GM12878 (cell line): ENCODE data around the gene WWC2.

Source experiments
- ESRRA ChIP-seq: IDR thresholded peaks from 2 replicates; pipeline ENCODE4 v1.6.1; 2012; ENCODE audit warnings: mild to moderate bottlenecking, low read length, improper control_type of control experiment
- KDM1A ChIP-seq: fragments of 200-600 bp; sonication (generic); IDR thresholded peaks from 2 replicates; pipeline ENCODE4 v1.6.1; 2016; ENCODE audit warnings: borderline replicate concordance
- POLR2A ChIP-seq: IDR thresholded peaks from 2 replicates; pipeline ENCODE4 v1.6.1; 2011; ENCODE audit warnings: low read depth, mild to moderate bottlenecking, low read length
- RAD51 ChIP-seq: fragments of 450-650 bp; IDR thresholded peaks from 2 replicates; pipeline ENCODE4 v1.6.1; 2016; ENCODE audit warnings: moderate library complexity, mild to moderate bottlenecking, inconsistent platforms
- RB1 ChIP-seq: fragments of 450-650 bp; formaldehyde crosslinking; IDR thresholded peaks from 2 replicates; pipeline ENCODE4 v1.6.1; 2017; ENCODE audit warnings: mild to moderate bottlenecking, borderline replicate concordance
- SRF ChIP-seq, 2 experiments: IDR thresholded peaks; 2 replicates each; pipeline ENCODE4 v1.6.1; 2011; ENCODE audit warnings: low read depth in 2 of 2, low read length in 2 of 2, mild to moderate bottlenecking in 1 of 2, moderate library complexity in 1 of 2
- ZNF274 ChIP-seq: IDR thresholded peaks from one replicate; pipeline ENCODE4 v1.8.0; 2011; ENCODE audit not compliant: insufficient read length, insufficient read depth
- TF ChIP-seq, protein P1 (sequence below), 3 experiments: IDR thresholded peaks in 2 of 3; conservative IDR thresholded peaks in 1 of 3; 2 replicates each; pipeline ENCODE4 v1.5.1; 2011; ENCODE audit warnings: low read depth in 3 of 3, low read length in 3 of 3, mild to moderate bottlenecking in 3 of 3, control low read depth in 2 of 3, moderate library complexity in 2 of 3, inconsistent platforms in 1 of 3, mixed read lengths in 1 of 3; ENCODE audit not compliant: control insufficient read depth in 2 of 3, insufficient read depth in 1 of 3; ENCODE audit errors: extremely low read depth in 1 of 3
- TF ChIP-seq, protein P2 (sequence below): IDR thresholded peaks from 2 replicates; pipeline ENCODE4 v1.6.1; 2012; ENCODE audit warnings: mild to moderate bottlenecking, low read depth, low read length
- TF ChIP-seq, protein P3 (sequence below): fragments of 450-650 bp; IDR thresholded peaks from 2 replicates; pipeline ENCODE4 v1.6.1; 2016; ENCODE audit warnings: mild to moderate bottlenecking, moderate library complexity, borderline replicate concordance

DNA sequence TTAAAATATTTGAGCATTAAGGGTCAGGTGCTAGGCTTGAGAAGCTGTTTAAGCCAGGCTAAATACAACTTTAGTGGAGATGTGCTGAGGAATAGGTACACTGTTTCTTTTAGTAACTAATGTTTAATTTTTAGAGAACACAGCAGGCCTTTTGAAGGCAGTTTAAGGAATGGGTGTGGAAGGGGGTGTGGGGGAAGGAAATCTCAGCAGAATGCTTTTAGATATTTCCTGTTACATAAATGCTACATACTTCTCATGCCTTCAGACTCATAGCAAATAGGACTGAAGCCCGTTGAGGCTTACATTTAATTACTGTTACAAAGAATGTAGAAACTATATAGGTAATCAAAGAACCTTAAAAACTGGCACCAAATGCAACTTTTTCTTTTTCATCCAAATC, 66.3 kb downstream of the WWC2 start:
- TF ChIP-seq POLR2A (no peak), SRF (IDR thresholded peaks at IDR 0.05; ENCODE audit: low read depth in 2 of 2, low read length in 2 of 2) (no peak), ZNF274 (no peak), ESRRA (no peak), RB1 (no peak), RAD51 (no peak), KDM1A (no peak)
- TF ChIP-seq, protein P1, sequence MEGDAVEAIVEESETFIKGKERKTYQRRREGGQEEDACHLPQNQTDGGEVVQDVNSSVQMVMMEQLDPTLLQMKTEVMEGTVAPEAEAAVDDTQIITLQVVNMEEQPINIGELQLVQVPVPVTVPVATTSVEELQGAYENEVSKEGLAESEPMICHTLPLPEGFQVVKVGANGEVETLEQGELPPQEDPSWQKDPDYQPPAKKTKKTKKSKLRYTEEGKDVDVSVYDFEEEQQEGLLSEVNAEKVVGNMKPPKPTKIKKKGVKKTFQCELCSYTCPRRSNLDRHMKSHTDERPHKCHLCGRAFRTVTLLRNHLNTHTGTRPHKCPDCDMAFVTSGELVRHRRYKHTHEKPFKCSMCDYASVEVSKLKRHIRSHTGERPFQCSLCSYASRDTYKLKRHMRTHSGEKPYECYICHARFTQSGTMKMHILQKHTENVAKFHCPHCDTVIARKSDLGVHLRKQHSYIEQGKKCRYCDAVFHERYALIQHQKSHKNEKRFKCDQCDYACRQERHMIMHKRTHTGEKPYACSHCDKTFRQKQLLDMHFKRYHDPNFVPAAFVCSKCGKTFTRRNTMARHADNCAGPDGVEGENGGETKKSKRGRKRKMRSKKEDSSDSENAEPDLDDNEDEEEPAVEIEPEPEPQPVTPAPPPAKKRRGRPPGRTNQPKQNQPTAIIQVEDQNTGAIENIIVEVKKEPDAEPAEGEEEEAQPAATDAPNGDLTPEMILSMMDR (IDR thresholded peaks at IDR 0.05 in 2 of 3, conservative IDR thresholded peaks at IDR 0.05 in 1 of 3; ENCODE audit: control insufficient read depth in 2 of 3, extremely low read depth in 1 of 3, insufficient read depth in 1 of 3, low read depth in 3 of 3, low read length in 3 of 3) = no peak
- TF ChIP-seq, protein P2, sequence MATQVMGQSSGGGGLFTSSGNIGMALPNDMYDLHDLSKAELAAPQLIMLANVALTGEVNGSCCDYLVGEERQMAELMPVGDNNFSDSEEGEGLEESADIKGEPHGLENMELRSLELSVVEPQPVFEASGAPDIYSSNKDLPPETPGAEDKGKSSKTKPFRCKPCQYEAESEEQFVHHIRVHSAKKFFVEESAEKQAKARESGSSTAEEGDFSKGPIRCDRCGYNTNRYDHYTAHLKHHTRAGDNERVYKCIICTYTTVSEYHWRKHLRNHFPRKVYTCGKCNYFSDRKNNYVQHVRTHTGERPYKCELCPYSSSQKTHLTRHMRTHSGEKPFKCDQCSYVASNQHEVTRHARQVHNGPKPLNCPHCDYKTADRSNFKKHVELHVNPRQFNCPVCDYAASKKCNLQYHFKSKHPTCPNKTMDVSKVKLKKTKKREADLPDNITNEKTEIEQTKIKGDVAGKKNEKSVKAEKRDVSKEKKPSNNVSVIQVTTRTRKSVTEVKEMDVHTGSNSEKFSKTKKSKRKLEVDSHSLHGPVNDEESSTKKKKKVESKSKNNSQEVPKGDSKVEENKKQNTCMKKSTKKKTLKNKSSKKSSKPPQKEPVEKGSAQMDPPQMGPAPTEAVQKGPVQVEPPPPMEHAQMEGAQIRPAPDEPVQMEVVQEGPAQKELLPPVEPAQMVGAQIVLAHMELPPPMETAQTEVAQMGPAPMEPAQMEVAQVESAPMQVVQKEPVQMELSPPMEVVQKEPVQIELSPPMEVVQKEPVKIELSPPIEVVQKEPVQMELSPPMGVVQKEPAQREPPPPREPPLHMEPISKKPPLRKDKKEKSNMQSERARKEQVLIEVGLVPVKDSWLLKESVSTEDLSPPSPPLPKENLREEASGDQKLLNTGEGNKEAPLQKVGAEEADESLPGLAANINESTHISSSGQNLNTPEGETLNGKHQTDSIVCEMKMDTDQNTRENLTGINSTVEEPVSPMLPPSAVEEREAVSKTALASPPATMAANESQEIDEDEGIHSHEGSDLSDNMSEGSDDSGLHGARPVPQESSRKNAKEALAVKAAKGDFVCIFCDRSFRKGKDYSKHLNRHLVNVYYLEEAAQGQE = no peak
- TF ChIP-seq, protein P3, sequence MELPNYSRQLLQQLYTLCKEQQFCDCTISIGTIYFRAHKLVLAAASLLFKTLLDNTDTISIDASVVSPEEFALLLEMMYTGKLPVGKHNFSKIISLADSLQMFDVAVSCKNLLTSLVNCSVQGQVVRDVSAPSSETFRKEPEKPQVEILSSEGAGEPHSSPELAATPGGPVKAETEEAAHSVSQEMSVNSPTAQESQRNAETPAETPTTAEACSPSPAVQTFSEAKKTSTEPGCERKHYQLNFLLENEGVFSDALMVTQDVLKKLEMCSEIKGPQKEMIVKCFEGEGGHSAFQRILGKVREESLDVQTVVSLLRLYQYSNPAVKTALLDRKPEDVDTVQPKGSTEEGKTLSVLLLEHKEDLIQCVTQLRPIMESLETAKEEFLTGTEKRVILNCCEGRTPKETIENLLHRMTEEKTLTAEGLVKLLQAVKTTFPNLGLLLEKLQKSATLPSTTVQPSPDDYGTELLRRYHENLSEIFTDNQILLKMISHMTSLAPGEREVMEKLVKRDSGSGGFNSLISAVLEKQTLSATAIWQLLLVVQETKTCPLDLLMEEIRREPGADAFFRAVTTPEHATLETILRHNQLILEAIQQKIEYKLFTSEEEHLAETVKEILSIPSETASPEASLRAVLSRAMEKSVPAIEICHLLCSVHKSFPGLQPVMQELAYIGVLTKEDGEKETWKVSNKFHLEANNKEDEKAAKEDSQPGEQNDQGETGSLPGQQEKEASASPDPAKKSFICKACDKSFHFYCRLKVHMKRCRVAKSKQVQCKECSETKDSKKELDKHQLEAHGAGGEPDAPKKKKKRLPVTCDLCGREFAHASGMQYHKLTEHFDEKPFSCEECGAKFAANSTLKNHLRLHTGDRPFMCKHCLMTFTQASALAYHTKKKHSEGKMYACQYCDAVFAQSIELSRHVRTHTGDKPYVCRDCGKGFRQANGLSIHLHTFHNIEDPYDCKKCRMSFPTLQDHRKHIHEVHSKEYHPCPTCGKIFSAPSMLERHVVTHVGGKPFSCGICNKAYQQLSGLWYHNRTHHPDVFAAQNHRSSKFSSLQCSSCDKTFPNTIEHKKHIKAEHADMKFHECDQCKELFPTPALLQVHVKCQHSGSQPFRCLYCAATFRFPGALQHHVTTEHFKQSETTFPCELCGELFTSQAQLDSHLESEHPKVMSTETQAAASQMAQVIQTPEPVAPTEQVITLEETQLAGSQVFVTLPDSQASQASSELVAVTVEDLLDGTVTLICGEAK = no peak
